Tibial nerve (tissue), 4 donors: Measurements from ENCODE around the gene SNCA. TPM values are rescaled to one million over a fixed set of nuclear protein-coding genes. Genes with fewer than 3 reads are reported as not detected.

Source experiments
- DNase-seq, 2 donors: peaks; one replicate each; pipeline ENCODE4 v3.0.0-alpha.2; 2019; ENCODE audit warnings: low spot score in 2 of 2
- H3K27ac ChIP-seq, 4 donors: fragments of 200-600 bp; sonication (generic) in 3 of 4; one replicate each; pipeline ENCODE4 v1.5.1; 2017 to 2019; ENCODE audit warnings: mild to moderate bottlenecking in 1 of 4
- H3K27me3 ChIP-seq, 2 donors: fragments of 200-600 bp; sonication (generic) in 1 of 2; one replicate each; pipeline versions ENCODE4 v1.5.1 to v1.6.0; 2017 to 2019
- H3K36me3 ChIP-seq, 3 donors: fragments of 200-600 bp; sonication (generic); one replicate each; pipeline ENCODE4 v1.5.1; 2018 to 2019
- H3K4me1 ChIP-seq, 4 donors: fragments of 200-600 bp; sonication (generic) in 3 of 4; one replicate each; pipeline ENCODE4 v1.5.1; 2017 to 2019
- H3K4me3 ChIP-seq, 4 donors: fragments of 200-600 bp; sonication (generic) in 3 of 4; one replicate each; pipeline ENCODE4 v1.5.1; 2017 to 2019; ENCODE audit warnings: mild to moderate bottlenecking in 1 of 4, moderate library complexity in 1 of 4
- H3K9me3 ChIP-seq, 4 donors: fragments of 200-600 bp; sonication (generic) in 3 of 4; one replicate each; pipeline ENCODE4 v1.5.1; 2017 to 2019
- EP300 ChIP-seq, 2 donors: sonication (generic); formaldehyde crosslinking; IDR thresholded peaks; one replicate each; pipeline ENCODE4 v1.6.1; 2017; ENCODE audit warnings: antibody characterized with exemption in 2 of 2, mild to moderate bottlenecking in 1 of 2
- POLR2A ChIP-seq, 2 donors: fragments of 450-650 bp; IDR thresholded peaks; one replicate each; pipeline ENCODE4 v1.6.1; 2017; ENCODE audit warnings: antibody characterized with exemption in 2 of 2, mild to moderate bottlenecking in 2 of 2, moderate library complexity in 2 of 2
- WGBS, 2 donors: methylation state at CpG; one replicate each; pipeline ENCODE4 v1.1.5; 2018; 5-methylcytosine and 5-hydroxymethylcytosine counted together
- total RNA-seq, 4 donors: library from RNA; depleted of rRNA; stranded (reverse); fragments of >200 nt; gene quantifications; one replicate each; pipeline ENCODE4 v1.1.0, GENCODE V29; 2016
- TF ChIP-seq, protein P1 (sequence below), 5 experiments: fragments of 200-600 bp in 3 of 5; fragments of 450-650 bp in 2 of 5; sonication (generic) in 3 of 5; IDR thresholded peaks; one replicate each; pipeline ENCODE4 v1.5.1; 2016 to 2019; ENCODE audit warnings: antibody characterized with exemption in 5 of 5, mild to moderate bottlenecking in 3 of 5, moderate library complexity in 2 of 5

SNCA gene
- total RNA-seq, 4 donors from 2014 or later: 46.5 to 150 (median 79.0) TPM

- Histone ChIP-seq H3K4me1 (no peaks in the 10 kb centered on the region), H3K27me3 (no peaks in the 10 kb centered on the region), H3K27ac (no peak overlapping the region), H3K36me3 (no peaks in the 10 kb centered on the region), H3K9me3 (no peaks in the 10 kb centered on the region), H3K4me3 (no peak overlapping the region)
- TF ChIP-seq, protein P1, sequence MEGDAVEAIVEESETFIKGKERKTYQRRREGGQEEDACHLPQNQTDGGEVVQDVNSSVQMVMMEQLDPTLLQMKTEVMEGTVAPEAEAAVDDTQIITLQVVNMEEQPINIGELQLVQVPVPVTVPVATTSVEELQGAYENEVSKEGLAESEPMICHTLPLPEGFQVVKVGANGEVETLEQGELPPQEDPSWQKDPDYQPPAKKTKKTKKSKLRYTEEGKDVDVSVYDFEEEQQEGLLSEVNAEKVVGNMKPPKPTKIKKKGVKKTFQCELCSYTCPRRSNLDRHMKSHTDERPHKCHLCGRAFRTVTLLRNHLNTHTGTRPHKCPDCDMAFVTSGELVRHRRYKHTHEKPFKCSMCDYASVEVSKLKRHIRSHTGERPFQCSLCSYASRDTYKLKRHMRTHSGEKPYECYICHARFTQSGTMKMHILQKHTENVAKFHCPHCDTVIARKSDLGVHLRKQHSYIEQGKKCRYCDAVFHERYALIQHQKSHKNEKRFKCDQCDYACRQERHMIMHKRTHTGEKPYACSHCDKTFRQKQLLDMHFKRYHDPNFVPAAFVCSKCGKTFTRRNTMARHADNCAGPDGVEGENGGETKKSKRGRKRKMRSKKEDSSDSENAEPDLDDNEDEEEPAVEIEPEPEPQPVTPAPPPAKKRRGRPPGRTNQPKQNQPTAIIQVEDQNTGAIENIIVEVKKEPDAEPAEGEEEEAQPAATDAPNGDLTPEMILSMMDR (IDR thresholded peaks at IDR 0.05): no peak
- TF ChIP-seq EP300 (IDR thresholded peaks at IDR 0.05) (no peak), POLR2A (IDR thresholded peaks at IDR 0.05) (no peak)
- 84 to 86% methylated on average over 6 of the region's 6 CpGs for WGBS, 2 donors
- no peak for DNase-seq
These were observed 133.0 kb downstream of the SNCA start for GRCh38 chr4:89703829-89704590.

DNA sequence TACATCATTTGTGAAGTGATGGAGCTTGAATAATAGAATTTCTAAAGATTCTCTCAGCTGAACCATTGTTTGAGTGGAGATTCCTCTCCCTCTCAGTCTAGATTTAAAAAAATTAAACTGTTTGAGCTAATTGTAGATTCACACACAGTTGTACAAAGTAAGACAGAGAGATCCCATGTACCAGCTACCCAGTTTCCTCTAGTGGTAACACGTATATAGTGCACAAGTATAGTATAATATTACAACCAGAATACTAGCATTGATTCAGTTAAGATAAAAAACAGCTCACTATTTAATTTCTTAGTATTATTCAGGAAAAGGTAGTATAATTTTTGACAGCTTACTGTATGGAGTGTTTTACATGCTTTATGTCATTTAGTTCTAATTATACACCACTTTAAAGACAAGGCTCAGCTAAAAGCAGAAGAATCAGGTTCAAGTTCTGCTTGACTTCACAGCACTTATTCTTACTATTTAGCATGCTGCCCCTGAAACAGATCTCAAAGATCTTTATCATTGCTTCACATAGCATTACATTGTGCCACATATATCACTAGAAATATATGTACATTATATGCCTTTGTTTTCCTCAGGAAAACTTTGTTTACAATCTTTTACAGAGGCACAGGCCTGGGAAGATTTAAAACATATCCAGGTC lies 136.1 kb downstream of the SNCA start:
- no peak for DNase-seq
- no peaks in the 10 kb centered on the region for H3K9me3 ChIP-seq
- 82 to 84% methylated on average over 1 of the region's 1 CpG for WGBS, 2 donors
- no peak overlapping the region for H3K4me3 ChIP-seq
- TF ChIP-seq POLR2A (IDR thresholded peaks at IDR 0.05) (no peak), EP300 (IDR thresholded peaks at IDR 0.05) (no peak)
- TF ChIP-seq, protein P1 (IDR thresholded peaks at IDR 0.05): no peak
- H3K36me3 ChIP-seq: no peaks in the 10 kb centered on the region
- H3K27me3 ChIP-seq: no peaks in the 10 kb centered on the region
- H3K27ac ChIP-seq: no peak overlapping the region
- no peaks in the 10 kb centered on the region for H3K4me1 ChIP-seq

GRCh38 chr4:89685690-89686089 lies 151.3 kb downstream of the SNCA start:
- Histone ChIP-seq H3K27ac (no peak overlapping the region), H3K4me3 (no peak overlapping the region), H3K9me3 (no peaks in the 10 kb centered on the region), H3K27me3 (no peaks in the 10 kb centered on the region), H3K4me1 (no peaks in the 10 kb centered on the region), H3K36me3 (no peaks in the 10 kb centered on the region)
- 93 to 94% methylated on average over 4 of the region's 4 CpGs for WGBS, 2 donors
- DNase-seq: no peak
- TF ChIP-seq, protein P1 (IDR thresholded peaks at IDR 0.05): no peak
- TF ChIP-seq POLR2A (IDR thresholded peaks at IDR 0.05): no peak
- TF ChIP-seq EP300 (IDR thresholded peaks at IDR 0.05): no peak

- H3K27me3 ChIP-seq: no peaks in the 10 kb centered on the region
- DNase-seq: no peak
- no peaks in the 10 kb centered on the region for H3K36me3 ChIP-seq
- H3K9me3 ChIP-seq: no peaks in the 10 kb centered on the region
- H3K4me3 ChIP-seq: no peak overlapping the region
- WGBS, 2 donors: 84 to 88% methylated on average over 1 of the region's 1 CpG
- H3K4me1 ChIP-seq: no peaks in the 10 kb centered on the region
- H3K27ac ChIP-seq: no peak overlapping the region
- no peak for TF ChIP-seq POLR2A (IDR thresholded peaks at IDR 0.05)
- TF ChIP-seq EP300 (IDR thresholded peaks at IDR 0.05): no peak
- TF ChIP-seq, protein P1 (IDR thresholded peaks at IDR 0.05): no peak
These were observed 151.7 kb downstream of the SNCA start for GRCh38 chr4:89685277-89685676.

- DNase-seq: no peak
- WGBS, 2 donors: 86 to 100% methylated on average over 1 of the region's 1 CpG
- no peaks in the 10 kb centered on the region for H3K27me3 ChIP-seq
- no peaks in the 10 kb centered on the region for H3K4me1 ChIP-seq
- no peaks in the 10 kb centered on the region for H3K36me3 ChIP-seq
- H3K27ac ChIP-seq: no peak overlapping the region
- H3K9me3 ChIP-seq: no peaks in the 10 kb centered on the region
- TF ChIP-seq POLR2A (IDR thresholded peaks at IDR 0.05) (no peak), EP300 (IDR thresholded peaks at IDR 0.05) (no peak)
- TF ChIP-seq, protein P1 (IDR thresholded peaks at IDR 0.05): no peak
- no peak overlapping the region for H3K4me3 ChIP-seq
These were observed 152.4 kb downstream of the SNCA start for GRCh38 chr4:89684536-89684935.
